ENCODE measurements around the gene SELP. TPM values are rescaled to one million over a fixed set of nuclear protein-coding genes. Genes with fewer than 3 reads are reported as not detected.

SELP gene
- total RNA-seq, 2 experiments from 2014 or later = not detected

DNA sequence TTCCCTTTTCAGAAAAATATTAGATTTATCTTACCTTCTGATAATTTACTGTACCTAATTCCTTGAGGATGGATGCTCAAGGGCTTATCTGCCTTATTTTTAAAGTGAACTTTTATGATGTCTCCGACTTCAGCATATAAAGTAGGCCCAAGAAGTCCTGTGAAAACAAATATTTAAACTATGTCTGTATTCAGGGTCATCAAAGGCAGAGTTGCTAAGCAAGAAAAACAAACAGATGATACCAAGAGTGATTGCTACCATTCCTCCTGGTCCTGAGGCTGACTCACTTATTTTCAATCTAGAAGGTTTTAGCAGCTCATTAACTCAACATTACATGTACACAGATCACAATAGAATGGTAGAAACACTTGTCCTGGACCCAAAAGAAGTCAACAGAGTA lies 57.7 kb downstream of the SELP start:
- no peak overlapping the region for H2AFZ ChIP-seq (ENCODE audit: low read length)
- H3K36me3 ChIP-seq (ENCODE audit: insufficient read depth, low read length) = no peaks in the 10 kb centered on the region
- H4K20me1 ChIP-seq (ENCODE audit: insufficient read depth, low read length) = no peaks in the 10 kb centered on the region
- H3K4me1 ChIP-seq (ENCODE audit: insufficient read depth, low read length, poor library complexity, severe bottlenecking) = no peaks in the 10 kb centered on the region
- H3K79me2 ChIP-seq (ENCODE audit: insufficient read depth, low read depth, low read length) = no peaks in the 10 kb centered on the region
- no peak overlapping the region for H3K4me2 ChIP-seq (ENCODE audit: low read length)
- no TSS peak for BruUV-seq (replicated peaks)
- intact Hi-C loops (cut with micrococcal nuclease; ENCODE audit: unreplicated experiment) = no loop called here
- no peaks in the 10 kb centered on the region for H3K9me3 ChIP-seq (ENCODE audit: low read length)
- no peak overlapping the region for H3K4me3 ChIP-seq (ENCODE audit: low read depth, low read length, poor library complexity, severe bottlenecking)
- no peak for TF ChIP-seq EZH2phosphoT487 (IDR thresholded peaks at IDR 0.05; ENCODE audit: borderline replicate concordance, low read depth, low read length)
- TF ChIP-seq, protein P1, sequence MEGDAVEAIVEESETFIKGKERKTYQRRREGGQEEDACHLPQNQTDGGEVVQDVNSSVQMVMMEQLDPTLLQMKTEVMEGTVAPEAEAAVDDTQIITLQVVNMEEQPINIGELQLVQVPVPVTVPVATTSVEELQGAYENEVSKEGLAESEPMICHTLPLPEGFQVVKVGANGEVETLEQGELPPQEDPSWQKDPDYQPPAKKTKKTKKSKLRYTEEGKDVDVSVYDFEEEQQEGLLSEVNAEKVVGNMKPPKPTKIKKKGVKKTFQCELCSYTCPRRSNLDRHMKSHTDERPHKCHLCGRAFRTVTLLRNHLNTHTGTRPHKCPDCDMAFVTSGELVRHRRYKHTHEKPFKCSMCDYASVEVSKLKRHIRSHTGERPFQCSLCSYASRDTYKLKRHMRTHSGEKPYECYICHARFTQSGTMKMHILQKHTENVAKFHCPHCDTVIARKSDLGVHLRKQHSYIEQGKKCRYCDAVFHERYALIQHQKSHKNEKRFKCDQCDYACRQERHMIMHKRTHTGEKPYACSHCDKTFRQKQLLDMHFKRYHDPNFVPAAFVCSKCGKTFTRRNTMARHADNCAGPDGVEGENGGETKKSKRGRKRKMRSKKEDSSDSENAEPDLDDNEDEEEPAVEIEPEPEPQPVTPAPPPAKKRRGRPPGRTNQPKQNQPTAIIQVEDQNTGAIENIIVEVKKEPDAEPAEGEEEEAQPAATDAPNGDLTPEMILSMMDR (conservative IDR thresholded peaks at IDR 0.05; ENCODE audit: low read length) = no peak
- no peak overlapping the region for H3K27ac ChIP-seq (ENCODE audit: low read depth, low read length, poor library complexity, severe bottlenecking)
- POLR2A ChIA-PET = no interaction called here
- DNase-seq (ENCODE audit: low spot score) = no peak
- no peaks in the 10 kb centered on the region for H3K9me2 ChIP-seq (ENCODE audit: insufficient read depth, low read length)
- CTCF ChIA-PET (ENCODE audit: unreplicated experiment) = no interaction called here

DNA sequence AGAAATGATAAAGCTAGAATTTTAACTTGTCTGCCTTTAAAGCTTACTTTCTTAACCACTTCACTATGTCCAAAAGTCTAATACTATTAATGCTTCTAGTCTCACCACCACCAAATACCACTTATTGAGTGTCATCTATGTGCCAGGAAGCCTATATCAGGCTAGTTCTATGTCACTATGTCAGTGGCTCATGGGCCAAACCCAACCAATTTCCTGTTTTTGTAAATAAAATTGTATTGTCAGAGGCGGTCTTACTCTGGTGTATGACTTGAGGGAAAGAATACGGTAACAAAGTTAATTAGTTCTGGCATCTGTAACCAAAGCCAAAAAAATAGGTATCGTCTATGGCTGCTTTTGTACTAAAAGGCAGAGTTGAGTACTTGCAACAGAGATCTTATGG lies 58.5 kb downstream of the SELP start:
- no peak overlapping the region for H3K4me3 ChIP-seq (ENCODE audit: low read depth, low read length, poor library complexity, severe bottlenecking)
- no peaks in the 10 kb centered on the region for H3K79me2 ChIP-seq (ENCODE audit: insufficient read depth, low read depth, low read length)
- H3K4me1 ChIP-seq (ENCODE audit: insufficient read depth, low read length, poor library complexity, severe bottlenecking) = no peaks in the 10 kb centered on the region
- DNase-seq (ENCODE audit: low spot score) = no peak
- ChIA-PET CTCF (ENCODE audit: unreplicated experiment) (no interaction called here), POLR2A (no interaction called here)
- no peak overlapping the region for H2AFZ ChIP-seq (ENCODE audit: low read length)
- H3K36me3 ChIP-seq (ENCODE audit: insufficient read depth, low read length) = no peaks in the 10 kb centered on the region
- H3K9me2 ChIP-seq (ENCODE audit: insufficient read depth, low read length) = no peaks in the 10 kb centered on the region
- no peaks in the 10 kb centered on the region for H3K9me3 ChIP-seq (ENCODE audit: low read length)
- no peaks in the 10 kb centered on the region for H4K20me1 ChIP-seq (ENCODE audit: insufficient read depth, low read length)
- no TSS peak for BruUV-seq (replicated peaks)
- TF ChIP-seq, protein P1 (conservative IDR thresholded peaks at IDR 0.05; ENCODE audit: low read length) = no peak
- TF ChIP-seq EZH2phosphoT487 (IDR thresholded peaks at IDR 0.05; ENCODE audit: borderline replicate concordance, low read depth, low read length) = no peak
- intact Hi-C loops (cut with micrococcal nuclease; ENCODE audit: unreplicated experiment) = no loop called here
- no peak overlapping the region for H3K4me2 ChIP-seq (ENCODE audit: low read length)
- H3K27ac ChIP-seq (ENCODE audit: low read depth, low read length, poor library complexity, severe bottlenecking) = no peak overlapping the region

DNA sequence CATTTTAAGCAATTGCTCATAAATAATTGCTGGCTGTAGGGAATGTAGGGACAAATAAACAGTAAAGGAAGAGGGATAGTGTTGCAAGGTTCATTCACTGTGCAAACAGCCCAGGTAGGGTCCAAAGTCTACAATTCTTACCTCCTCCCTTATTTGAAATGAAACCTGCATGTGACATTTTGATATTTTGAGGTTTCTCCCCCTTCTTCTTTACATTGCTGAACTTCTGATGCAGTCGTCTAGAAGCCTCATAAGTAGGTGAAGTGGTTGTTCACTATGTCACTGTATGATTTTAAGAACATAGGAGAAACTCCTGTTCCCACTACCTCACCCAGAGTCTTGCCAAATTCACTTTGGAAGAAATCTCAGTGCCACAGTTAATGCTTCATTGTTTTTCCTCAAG lies 59.8 kb downstream of the SELP start:
- Histone ChIP-seq H4K20me1 (ENCODE audit: insufficient read depth, low read length) (no peaks in the 10 kb centered on the region), H3K4me1 (ENCODE audit: insufficient read depth, low read length, poor library complexity, severe bottlenecking) (no peaks in the 10 kb centered on the region), H3K79me2 (ENCODE audit: insufficient read depth, low read depth, low read length) (no peaks in the 10 kb centered on the region), H3K9me2 (ENCODE audit: insufficient read depth, low read length) (no peaks in the 10 kb centered on the region), H3K27ac (ENCODE audit: low read depth, low read length, poor library complexity, severe bottlenecking) (no peak overlapping the region), H3K4me2 (ENCODE audit: low read length) (no peak overlapping the region), H3K36me3 (ENCODE audit: insufficient read depth, low read length) (no peaks in the 10 kb centered on the region), H2AFZ (ENCODE audit: low read length) (no peak overlapping the region), H3K4me3 (ENCODE audit: low read depth, low read length, poor library complexity, severe bottlenecking) (no peak overlapping the region), H3K9me3 (ENCODE audit: low read length) (no peaks in the 10 kb centered on the region)
- no peak for DNase-seq (ENCODE audit: low spot score)
- ChIA-PET CTCF (ENCODE audit: unreplicated experiment) (no interaction called here), POLR2A (no interaction called here)
- intact Hi-C loops (cut with micrococcal nuclease; ENCODE audit: unreplicated experiment) = no loop called here
- TF ChIP-seq, protein P1 (conservative IDR thresholded peaks at IDR 0.05; ENCODE audit: low read length) = no peak
- TF ChIP-seq EZH2phosphoT487 (IDR thresholded peaks at IDR 0.05; ENCODE audit: borderline replicate concordance, low read depth, low read length) = no peak
- no TSS peak for BruUV-seq (replicated peaks)

All from OCI-LY7 (cell line).